Brain microvascular endothelial cell (primary cell): ENCODE measurements around the gene KIF17.
A peak's percentile ranks its signal among the peaks of the same experiment; 100 is the strongest.

Experiments used
- DNase-seq: peaks from one replicate; pipeline ENCODE4 v3.0.0-alpha.2; 2020
- H3K27ac ChIP-seq: fragments of 250-450 bp; sonication (Bioruptor Pico); 2 replicates; pipeline ENCODE4 v1.5.1; 2020; ENCODE audit warnings: mild to moderate bottlenecking, moderate library complexity
- H3K27me3 ChIP-seq: fragments of 250-450 bp; sonication (Bioruptor Pico); replicated peaks from 2 replicates; pipeline ENCODE4 v1.5.1; 2020; ENCODE audit warnings: mild to moderate bottlenecking
- H3K36me3 ChIP-seq: fragments of 250-450 bp; sonication (Bioruptor Pico); replicated peaks from 2 replicates; pipeline ENCODE4 v1.5.1; 2020; ENCODE audit warnings: mild to moderate bottlenecking
- H3K4me3 ChIP-seq: 2 replicates; pipeline ENCODE4 v1.5.1; 2011; ENCODE audit warnings: low read depth, mild to moderate bottlenecking, control low read depth, low read length, moderate library complexity
- in situ Hi-C: cut with HindIII; loops from 2 replicates; pipeline ENCODE4 v1.10.0; 2017; ENCODE audit warnings: low sequenced_read_pairs, low pct_ligation_motif_present
- TF ChIP-seq, protein P1 (sequence below): IDR thresholded peaks from 2 replicates; pipeline ENCODE4 v1.5.1; 2011; ENCODE audit warnings: low read depth, mild to moderate bottlenecking, moderate library complexity, low read length, control low read depth, inconsistent platforms; ENCODE audit errors: missing control alignments

The KIF17 gene

DNA sequence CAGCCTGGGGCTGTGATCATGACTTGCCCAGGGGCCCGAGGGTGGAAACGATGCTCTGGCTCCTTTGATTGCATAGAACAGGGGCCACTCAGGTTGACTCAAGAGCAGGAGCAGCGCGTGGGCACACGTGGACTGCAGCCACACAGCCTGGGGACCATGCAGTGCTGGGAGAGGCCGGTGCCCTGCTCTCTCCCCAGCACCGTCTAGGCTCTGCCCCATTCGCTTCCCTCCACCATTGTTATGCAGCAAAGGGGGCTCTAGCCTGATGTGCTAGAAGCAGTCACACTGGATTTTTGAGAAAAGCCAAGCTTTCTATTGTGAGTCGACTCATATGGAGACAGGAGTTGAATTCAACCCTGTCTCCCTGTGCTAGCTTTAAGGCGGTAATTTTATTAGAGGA lies 75.8 kb downstream of the KIF17 start:
- in situ Hi-C loops, result no loop called here
- DNase-seq, result no peak
- no peak overlapping the region for H3K4me3 ChIP-seq
- TF ChIP-seq, protein P1, sequence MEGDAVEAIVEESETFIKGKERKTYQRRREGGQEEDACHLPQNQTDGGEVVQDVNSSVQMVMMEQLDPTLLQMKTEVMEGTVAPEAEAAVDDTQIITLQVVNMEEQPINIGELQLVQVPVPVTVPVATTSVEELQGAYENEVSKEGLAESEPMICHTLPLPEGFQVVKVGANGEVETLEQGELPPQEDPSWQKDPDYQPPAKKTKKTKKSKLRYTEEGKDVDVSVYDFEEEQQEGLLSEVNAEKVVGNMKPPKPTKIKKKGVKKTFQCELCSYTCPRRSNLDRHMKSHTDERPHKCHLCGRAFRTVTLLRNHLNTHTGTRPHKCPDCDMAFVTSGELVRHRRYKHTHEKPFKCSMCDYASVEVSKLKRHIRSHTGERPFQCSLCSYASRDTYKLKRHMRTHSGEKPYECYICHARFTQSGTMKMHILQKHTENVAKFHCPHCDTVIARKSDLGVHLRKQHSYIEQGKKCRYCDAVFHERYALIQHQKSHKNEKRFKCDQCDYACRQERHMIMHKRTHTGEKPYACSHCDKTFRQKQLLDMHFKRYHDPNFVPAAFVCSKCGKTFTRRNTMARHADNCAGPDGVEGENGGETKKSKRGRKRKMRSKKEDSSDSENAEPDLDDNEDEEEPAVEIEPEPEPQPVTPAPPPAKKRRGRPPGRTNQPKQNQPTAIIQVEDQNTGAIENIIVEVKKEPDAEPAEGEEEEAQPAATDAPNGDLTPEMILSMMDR, result no peak
- no peaks in the 10 kb centered on the region for H3K27me3 ChIP-seq
- H3K27ac ChIP-seq, result no peak overlapping the region
- peaks cover 44% of the 10 kb centered on the region for H3K36me3 ChIP-seq

DNA sequence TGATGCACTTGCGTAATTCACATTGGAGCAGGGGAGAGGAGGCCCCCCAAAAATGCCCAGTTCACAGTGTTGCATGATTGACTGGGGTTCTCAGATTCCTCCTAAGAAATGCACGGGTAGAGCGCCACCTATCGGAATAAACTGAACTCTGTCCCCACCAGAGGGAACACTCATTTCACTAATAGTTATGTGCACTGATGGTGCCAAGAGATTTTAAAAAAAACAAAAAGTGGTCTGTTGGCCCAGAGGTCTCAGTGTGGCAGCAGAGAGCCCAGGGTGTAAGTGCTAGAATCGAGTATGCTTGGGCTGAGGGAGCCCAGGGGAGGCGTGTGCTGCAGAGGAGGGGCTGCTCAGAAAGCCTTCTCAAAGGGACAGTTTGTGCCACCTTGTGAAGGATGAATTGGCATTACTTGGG lies 77.6 kb downstream of the KIF17 start:
- in situ Hi-C loops, result no loop called here
- no peaks in the 10 kb centered on the region for H3K27me3 ChIP-seq
- peaks cover 42% of the 10 kb centered on the region for H3K36me3 ChIP-seq
- no peak overlapping the region for H3K4me3 ChIP-seq
- no peak overlapping the region for H3K27ac ChIP-seq
- TF ChIP-seq, protein P1, result peak; percentile 83
- peak; percentile 34 for DNase-seq

DNA sequence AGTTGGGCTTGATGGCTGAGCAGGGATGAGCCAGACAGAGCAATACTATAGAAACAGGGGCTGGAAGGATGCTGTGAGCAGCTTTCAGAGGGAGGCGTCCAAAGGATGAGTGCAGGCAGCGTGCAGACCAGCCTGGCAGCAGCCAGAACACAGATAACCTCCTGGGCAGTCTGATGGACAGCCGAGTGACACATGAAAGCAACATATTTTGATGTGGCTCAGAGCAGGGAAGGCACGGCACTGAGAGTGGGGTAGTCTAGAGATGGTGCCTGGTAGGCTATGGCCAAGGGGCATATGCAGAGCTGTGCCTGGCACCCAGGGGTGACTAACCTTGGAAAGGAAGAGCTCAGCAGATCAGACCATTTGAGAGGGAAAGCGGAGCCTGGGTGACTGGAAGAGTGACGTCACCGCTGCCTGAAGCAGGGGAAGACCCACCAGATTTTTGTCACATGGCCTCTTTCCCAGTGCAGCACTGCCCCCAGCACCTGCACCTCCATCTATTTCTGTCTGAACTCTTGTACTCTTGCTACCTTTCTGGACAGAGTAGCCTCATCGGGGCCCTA lies 80.9 kb downstream of the KIF17 start:
- DNase-seq, result no peak
- Histone ChIP-seq H3K4me3 (no peak overlapping the region), H3K27me3 (no peaks in the 10 kb centered on the region), H3K27ac (no peak overlapping the region), H3K36me3 (peaks cover 28% of the 10 kb centered on the region)
- in situ Hi-C loops, result no loop called here
- TF ChIP-seq, protein P1, result no peak

DNA sequence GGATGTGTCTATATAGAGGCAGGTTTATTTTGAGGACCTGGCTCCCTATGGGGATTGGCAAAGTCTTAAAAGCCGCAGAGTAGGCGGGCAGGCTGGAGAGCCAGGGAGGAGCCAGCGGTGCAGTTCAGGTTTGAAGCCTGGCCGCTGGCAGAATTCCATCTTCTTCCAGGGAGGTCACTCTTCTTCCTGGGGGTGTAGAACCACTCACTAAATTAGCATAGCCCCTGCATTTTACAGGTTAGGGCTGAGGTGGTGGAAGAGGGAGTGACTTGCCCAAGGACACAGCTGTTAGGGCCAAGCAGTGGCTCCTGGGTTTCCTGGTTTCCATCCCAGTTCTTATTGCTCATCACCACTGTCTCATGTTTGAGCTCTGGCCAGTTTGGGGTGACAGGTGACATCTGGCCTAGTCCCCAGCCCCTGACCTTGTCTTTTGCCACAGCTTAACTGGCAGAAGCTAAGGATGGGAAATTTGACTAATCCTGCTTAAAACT lies 83.2 kb downstream of the KIF17 start:
- in situ Hi-C loops, result no loop called here
- H3K36me3 ChIP-seq, result peaks cover 16% of the 10 kb centered on the region
- peak overlapping the region; percentile 72 for H3K4me3 ChIP-seq
- H3K27ac ChIP-seq, result no peak overlapping the region
- DNase-seq, result no peak
- no peaks in the 10 kb centered on the region for H3K27me3 ChIP-seq
- TF ChIP-seq, protein P1, result no peak

DNA sequence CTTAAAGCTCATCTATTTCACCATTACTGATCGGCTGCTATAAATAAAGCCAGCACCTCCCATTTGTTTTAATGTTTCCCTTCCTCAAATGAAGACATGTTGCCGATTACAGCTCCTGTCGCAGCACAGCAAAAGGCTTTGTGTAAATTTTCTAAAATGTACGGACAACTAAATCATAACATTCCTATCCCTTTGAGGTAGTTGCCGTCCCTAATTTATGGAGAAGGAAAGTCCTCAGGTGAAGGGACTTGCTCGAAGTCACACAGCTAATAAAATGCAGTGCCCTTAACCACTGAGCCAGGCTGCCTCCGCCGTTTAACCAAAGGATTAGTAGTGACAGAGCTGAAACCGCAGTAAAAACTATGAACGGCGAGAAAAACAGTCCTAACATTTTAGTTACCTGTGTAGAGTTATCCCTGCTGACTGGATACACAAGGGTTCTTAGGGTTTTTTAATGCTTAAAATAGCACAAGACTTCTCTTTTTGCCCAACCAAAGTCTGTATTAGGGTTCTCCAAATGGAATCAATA lies 83.7 kb downstream of the KIF17 start:
- no peak overlapping the region for H3K27ac ChIP-seq
- H3K36me3 ChIP-seq, result peaks cover 11% of the 10 kb centered on the region
- no peak for DNase-seq
- H3K4me3 ChIP-seq, result peak overlapping the region; percentile 72
- in situ Hi-C loops, result no loop called here
- TF ChIP-seq, protein P1, result no peak
- no peaks in the 10 kb centered on the region for H3K27me3 ChIP-seq
